Heart left ventricle (tissue), 13 donors: ENCODE results near the gene SIX1.

Experiments used
- CTCF ChIP-seq, 12 donors: fragments of 200-600 bp; sonication (generic) in 4 of 12; IDR thresholded peaks; one replicate each; pipeline versions ENCODE4 v1.5.0 to v1.8.0; 2018 to 2022; ENCODE audit warnings: antibody characterized with exemption in 12 of 12, mild to moderate bottlenecking in 5 of 12
- POLR2A ChIP-seq, 2 donors: fragments of 450-650 bp; IDR thresholded peaks; one replicate each; pipeline ENCODE4 v1.6.1; 2017; ENCODE audit warnings: antibody characterized with exemption in 2 of 2, mild to moderate bottlenecking in 2 of 2, moderate library complexity in 2 of 2
- donor health status: ischemic (EF 13 %, LVEDD 7.1; RV severe dilation, severe dysfunction).
- donor health status: DM: no; HTN: yes; CAD: no.
- donor health status: DM: no; HTN: no; CAD: no.
- donor health status: ischemic (EF 25% LVEDD 6.9; RV normal size, moderate dysfunction).
- donor health status: ischemic (EF 25% LVEDD 5.7; RV mildly dilated, moderate dysfunction).
- donor health status: ischemic (EF 35%, LVEDD 5.7; RV mildly dilated, moderate dysfunction).
- donor health status: nonischemic (EF 11% LVEDD 7.7; RV severe dilation, severe dysfunction).
- donor health status: DM: yes; HTN: yes; CAD: no.
- donor health status: PGD.
- donor health status: ischemic (EF 29% LVEDD 5.4; RV normal size, mild dysfunction).
- donor health status: nonischemic (EF 23%, LVEDD 6.1; RV moderate dilation, normal function).

GRCh38 chr14:60636879-60637478 is 12.3 kb downstream of the SIX1 start:
- TF ChIP-seq POLR2A (IDR thresholded peaks at IDR 0.05): no peak
- no peak for TF ChIP-seq CTCF (IDR thresholded peaks at IDR 0.05)
